Measurements from ENCODE around the gene PRRG2.

Gene PRRG2

GRCh38 chr19:49581007-49581508 is at the start of gene PRRG2:
Gene PRRG2 (plus strand): TSS chr19:49581316. CDS start chr19:49583220, 1,904 bp downstream.
- DNase-seq (ENCODE audit: low spot score) = no peak

- DNase-seq (ENCODE audit: low spot score) = peak; percentile 74
These were observed 47.3 kb upstream of the PRRG2 start for GRCh38 chr19:49533551-49534488.

GRCh38 chr19:49534632-49535385 is 46.3 kb upstream of the PRRG2 start:
- DNase-seq (ENCODE audit: low spot score) = no peak

- DNase-seq (ENCODE audit: low spot score) = no peak
These were observed 44.1 kb upstream of the PRRG2 start for GRCh38 chr19:49536921-49537462.

GRCh38 chr19:49538643-49539042 is 42.5 kb upstream of the PRRG2 start:
- no peak for DNase-seq (ENCODE audit: low spot score)

- no peak for DNase-seq (ENCODE audit: low spot score)
These were observed 41.7 kb upstream of the PRRG2 start for GRCh38 chr19:49539192-49539952.

- DNase-seq (ENCODE audit: low spot score) = no peak
These were observed 39.2 kb upstream of the PRRG2 start for GRCh38 chr19:49541914-49542313.

- DNase-seq (ENCODE audit: low spot score) = no peak
These were observed 38.7 kb upstream of the PRRG2 start for GRCh38 chr19:49542446-49542845.

- DNase-seq (ENCODE audit: low spot score) = no peak
These were observed 38.1 kb upstream of the PRRG2 start for GRCh38 chr19:49543032-49543431.

GRCh38 chr19:49544154-49544553 is 37.0 kb upstream of the PRRG2 start:
- no peak for DNase-seq (ENCODE audit: low spot score)

- DNase-seq (ENCODE audit: low spot score) = peak; percentile 82
These were observed 34.1 kb upstream of the PRRG2 start for GRCh38 chr19:49546825-49547565.

GRCh38 chr19:49549045-49549444 is 32.1 kb upstream of the PRRG2 start:
- no peak for DNase-seq (ENCODE audit: low spot score)

- no peak for DNase-seq (ENCODE audit: low spot score)
These were observed 29.6 kb upstream of the PRRG2 start for GRCh38 chr19:49551531-49551930.

GRCh38 chr19:49552749-49553148 is 28.4 kb upstream of the PRRG2 start:
- DNase-seq (ENCODE audit: low spot score) = peak; percentile 48

- peak; percentile 72 for DNase-seq (ENCODE audit: low spot score)
These were observed 27.5 kb upstream of the PRRG2 start for GRCh38 chr19:49553451-49554271.

GRCh38 chr19:49554701-49555181 is 26.4 kb upstream of the PRRG2 start:
- peak; percentile 58 for DNase-seq (ENCODE audit: low spot score)

GRCh38 chr19:49555600-49556411 is 25.3 kb upstream of the PRRG2 start:
- DNase-seq (ENCODE audit: low spot score) = peak; percentile 73

GRCh38 chr19:49556412-49557398 is 24.4 kb upstream of the PRRG2 start:
- DNase-seq (ENCODE audit: low spot score) = peak; percentile 39

Measured in CD4-positive, alpha-beta T cell treated with Interleukin-15 for 4 hours (primary cell).